HepG2 (cell line): ENCODE measurements around the gene H1-8. TPM values are rescaled to one million over a fixed set of nuclear protein-coding genes. Genes with fewer than 3 reads are reported as not detected.

Experiments
- CEBPG ChIP-seq: IDR thresholded peaks from 2 replicates; pipeline ENCODE4 v1.6.1; 2016
- DMAP1 ChIP-seq: IDR thresholded peaks from 2 replicates; pipeline ENCODE4 v1.6.1; 2016
- DNMT1 ChIP-seq: sonication (generic); formaldehyde crosslinking; IDR thresholded peaks from 2 replicates; pipeline ENCODE4 v1.5.1; 2020; ENCODE audit warnings: mild to moderate bottlenecking, missing genetic modification reagents
- HNRNPL ChIP-seq: fragments of 200-400 bp; formaldehyde crosslinking; IDR thresholded peaks from 2 replicates; pipeline ENCODE4 v1.6.1; 2017; ENCODE audit warnings: mild to moderate bottlenecking, low read depth, low read length
- HOXD1 ChIP-seq: sonication (generic); formaldehyde crosslinking; IDR thresholded peaks from 2 replicates; pipeline ENCODE4 v1.5.0; 2020; ENCODE audit warnings: missing genetic modification reagents
- KLF6 ChIP-seq: IDR thresholded peaks from 2 replicates; pipeline ENCODE4 v1.8.0; 2016; ENCODE audit warnings: missing biosample characterization, missing genetic modification reagents
- MAF1 ChIP-seq: sonication (generic); formaldehyde crosslinking; IDR thresholded peaks from 2 replicates; pipeline ENCODE4 v1.5.0; 2020; ENCODE audit warnings: missing genetic modification reagents, borderline replicate concordance
- MEIS2 ChIP-seq: sonication (generic); formaldehyde crosslinking; IDR thresholded peaks from 2 replicates; pipeline ENCODE4 v1.9.0; 2021; ENCODE audit warnings: mild to moderate bottlenecking, missing genetic modification reagents
- MTA1 ChIP-seq: sonication (generic); formaldehyde crosslinking; IDR thresholded peaks from 2 replicates; pipeline ENCODE4 v1.4.0; 2020; ENCODE audit warnings: missing genetic modification reagents, mild to moderate bottlenecking, borderline replicate concordance
- MTERF4 ChIP-seq: sonication (generic); formaldehyde crosslinking; IDR thresholded peaks from 2 replicates; pipeline ENCODE4 v1.8.0; 2023; ENCODE audit warnings: mild to moderate bottlenecking, missing genetic modification reagents
- NR2C2 ChIP-seq: sonication (generic); formaldehyde crosslinking; IDR thresholded peaks from 2 replicates; pipeline ENCODE4 v1.4.0; 2020; ENCODE audit warnings: missing genetic modification reagents, mild to moderate bottlenecking, moderate library complexity, borderline replicate concordance
- PAX8 ChIP-seq: sonication (generic); formaldehyde crosslinking; IDR thresholded peaks from 2 replicates; pipeline ENCODE4 v1.8.0; 2022; ENCODE audit warnings: mild to moderate bottlenecking, missing genetic modification reagents, borderline replicate concordance
- RBM22 ChIP-seq: fragments of 200-400 bp; formaldehyde crosslinking; optimal IDR thresholded peaks from 2 replicates; pipeline ENCODE3; 2017; ENCODE audit warnings: mild to moderate bottlenecking, low read length, moderate library complexity
- RXRB ChIP-seq: IDR thresholded peaks from 2 replicates; pipeline ENCODE4 v1.6.1; 2016; ENCODE audit warnings: borderline replicate concordance, missing genetic modification reagents, missing compliant biosample characterization
- SIN3A ChIP-seq: IDR thresholded peaks from 2 replicates; pipeline ENCODE4 v1.6.1; 2011; ENCODE audit warnings: low read depth, mild to moderate bottlenecking, control low read depth, low read length, borderline replicate concordance
- SP4 ChIP-seq: sonication (generic); formaldehyde crosslinking; IDR thresholded peaks from 2 replicates; pipeline ENCODE4 v1.8.1; 2023; ENCODE audit warnings: mild to moderate bottlenecking, missing genetic modification reagents
- ZBTB7B ChIP-seq: sonication (generic); formaldehyde crosslinking; IDR thresholded peaks from 2 replicates; pipeline ENCODE4 v1.4.0; 2020; ENCODE audit warnings: missing genetic modification reagents
- ZFP1 ChIP-seq: IDR thresholded peaks from 2 replicates; pipeline ENCODE4 v1.6.1; 2016
- ZFP36L2 ChIP-seq: sonication (generic); formaldehyde crosslinking; IDR thresholded peaks from 2 replicates; pipeline ENCODE4 v1.4.0; 2020; ENCODE audit warnings: missing genetic modification reagents
- ZFP90 ChIP-seq: sonication (generic); formaldehyde crosslinking; IDR thresholded peaks from 2 replicates; pipeline ENCODE4 v1.8.0; 2022; ENCODE audit warnings: missing genetic modification reagents, mild to moderate bottlenecking, inconsistent platforms, borderline replicate concordance
- ZNF10 ChIP-seq: sonication (generic); formaldehyde crosslinking; IDR thresholded peaks from 2 replicates; pipeline ENCODE4 v1.4.0; 2020; ENCODE audit warnings: mild to moderate bottlenecking, low read depth, missing genetic modification reagents, borderline replicate concordance
- ZNF383 ChIP-seq: sonication (generic); formaldehyde crosslinking; IDR thresholded peaks from 2 replicates; pipeline ENCODE4 v1.4.0; 2020; ENCODE audit warnings: missing genetic modification reagents, mild to moderate bottlenecking, borderline replicate concordance
- ZNF598 ChIP-seq: sonication (generic); formaldehyde crosslinking; IDR thresholded peaks from 2 replicates; pipeline ENCODE4 v1.5.1; 2020; ENCODE audit warnings: mild to moderate bottlenecking, missing genetic modification reagents, borderline replicate concordance
- ZNF710 ChIP-seq: sonication (generic); formaldehyde crosslinking; IDR thresholded peaks from 2 replicates; pipeline ENCODE4 v1.5.0; 2020; ENCODE audit warnings: mild to moderate bottlenecking, missing genetic modification reagents, borderline replicate concordance
- ZNF850 ChIP-seq: sonication (generic); formaldehyde crosslinking; conservative IDR thresholded peaks from 2 replicates; pipeline ENCODE4 v1.9.0; 2021; ENCODE audit warnings: mild to moderate bottlenecking, missing genetic modification reagents
- polyA plus RNA-seq, 8 experiments: library from polyadenylated mRNA; depleted of rRNA in 3 of 8; stranded (reverse) in 7 of 8; unstranded in 1 of 8; fragments of >200 nt; fragmentation: Illumina TruSeq in 4 of 8; extraction: Trizol in 4 of 8; gene quantifications; 2 replicates each; pipeline versions ENCODE4 v1.2.1 to v1.2.3, GENCODE V29; 2011 to 2016; ENCODE audit warnings: low read depth in 4 of 8, missing spikeins in 1 of 8, mixed read lengths in 1 of 8; ENCODE audit not compliant: insufficient read depth in 1 of 8
- total RNA-seq, 5 experiments: library from RNA; depleted of rRNA; stranded (reverse); fragments of >200 nt; fragmentation: Illumina TruSeq; extraction: Trizol; gene quantifications; 2 replicates each; pipeline ENCODE4 v1.2.3, GENCODE V29; 2016; ENCODE audit warnings: low read depth in 1 of 5

The H1-8 gene
- total and polyA plus RNA-seq, 2 of the 13 experiments (the other 11 are each of a cell fraction or from before 2014, with no cell fraction given): 0.08 TPM; not detected in 1

GRCh38 chr3:129593595-129594339 lies 50.8 kb downstream of the H1-8 start (continued):
- peak; percentile 73; the same call in 1 of the 2 replicates for TF ChIP-seq HOXD1 (CRISPR knock-in tag)
- peak; percentile 86 for TF ChIP-seq RXRB (CRISPR knock-in tag)
- peak; percentile 90 for TF ChIP-seq SIN3A
- no peak for TF ChIP-seq MTERF4
- TF ChIP-seq ZFP90 (CRISPR knock-in tag): no peak; the same call in 1 of the 2 replicates
- TF ChIP-seq CEBPG (CRISPR knock-in tag): peak; percentile 79
- TF ChIP-seq DNMT1 (CRISPR knock-in tag): no peak; the same call in 1 of the 2 replicates
- TF ChIP-seq ZNF598 (CRISPR knock-in tag): no peak
- peak; percentile 81; the same call in 1 of the 2 replicates for TF ChIP-seq MTA1
- peak; percentile 67; the same call in 1 of the 2 replicates for TF ChIP-seq MAF1 (CRISPR knock-in tag)
- TF ChIP-seq HNRNPL: peak; percentile 96
- TF ChIP-seq ZNF10: no peak
- TF ChIP-seq ZFP1 (CRISPR knock-in tag): peak; percentile 86; the same call in 1 of the 2 replicates
- TF ChIP-seq RBM22: peak; percentile 36
- TF ChIP-seq ZNF383 (CRISPR knock-in tag): no peak
- TF ChIP-seq ZNF710 (CRISPR knock-in tag): no peak; the same call in 1 of the 2 replicates
- no peak for TF ChIP-seq ZFP36L2
- TF ChIP-seq SP4 (CRISPR knock-in tag): peak; percentile 45; the same call in 1 of the 2 replicates
- TF ChIP-seq ZBTB7B (CRISPR knock-in tag): peak; percentile 90
- TF ChIP-seq MEIS2 (CRISPR knock-in tag): peak; percentile 89
- no peak for TF ChIP-seq ZNF850 (CRISPR knock-in tag)
- peak; percentile 70 for TF ChIP-seq DMAP1
- TF ChIP-seq KLF6 (CRISPR knock-in tag): peak; percentile 75; the same call in 1 of the 2 replicates
- no peak for TF ChIP-seq PAX8 (CRISPR knock-in tag)
- peak; percentile 45; the same call in 1 of the 2 replicates for TF ChIP-seq NR2C2
